Epithelial cell of esophagus (primary cell): ENCODE data around the gene DIP2A.

Experiments used
- DNase-seq: peaks from one replicate; pipeline ENCODE4 v3.0.0; 2010; ENCODE audit warnings: low read depth
- H3K4me3 ChIP-seq: 2 replicates; pipeline ENCODE4 v1.5.1; 2011; ENCODE audit warnings: mild to moderate bottlenecking, low read length, control low read depth
- CTCF ChIP-seq: IDR thresholded peaks from 2 replicates; pipeline ENCODE4 v1.5.1; 2011; ENCODE audit warnings: low read depth, mild to moderate bottlenecking, low read length, control low read depth, inconsistent platforms; ENCODE audit not compliant: insufficient read depth; ENCODE audit errors: missing control alignments

Gene DIP2A

GRCh38 chr21:46552865-46553379, 94.2 kb downstream of the DIP2A start:
- no peak for DNase-seq
- no peak for TF ChIP-seq CTCF

GRCh38 chr21:46553993-46554392, 95.3 kb downstream of the DIP2A start:
- DNase-seq: no peak
- no peak for TF ChIP-seq CTCF
- H3K4me3 ChIP-seq: no peak overlapping the region

More at GRCh38 chr21:46552865-46553379, 94.2 kb downstream of the DIP2A start:
- no peak overlapping the region for H3K4me3 ChIP-seq

GRCh38 chr21:46554431-46555224, 95.9 kb downstream of the DIP2A start:
- no peak for DNase-seq
- no peak overlapping the region for H3K4me3 ChIP-seq
- TF ChIP-seq CTCF: no peak

GRCh38 chr21:46555225-46555617, 96.5 kb downstream of the DIP2A start:
- DNase-seq: no peak
- no peak overlapping the region for H3K4me3 ChIP-seq
- TF ChIP-seq CTCF: no peak

DNA sequence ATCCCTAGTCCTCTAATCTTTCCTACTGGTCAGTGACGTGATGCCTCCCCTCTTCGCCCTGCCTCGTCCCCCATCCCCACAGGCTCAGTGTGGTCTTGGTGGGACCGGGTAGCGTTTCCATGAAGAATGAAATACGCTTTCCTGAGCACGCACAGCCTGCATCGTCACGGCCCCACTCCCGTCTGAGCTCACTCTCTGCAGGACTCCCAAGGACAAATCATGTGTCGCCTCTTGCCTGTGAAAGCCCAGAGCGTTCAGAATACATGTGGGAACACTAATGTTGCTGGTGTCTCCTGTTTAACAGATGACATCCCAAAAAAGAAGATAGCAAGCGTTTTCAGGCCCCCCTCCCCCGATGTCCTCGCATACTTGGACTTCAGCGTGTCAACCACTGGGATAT, 97.0 kb downstream of the DIP2A start:
- no peak for TF ChIP-seq CTCF
- DNase-seq: no peak
- H3K4me3 ChIP-seq: no peak overlapping the region

DNA sequence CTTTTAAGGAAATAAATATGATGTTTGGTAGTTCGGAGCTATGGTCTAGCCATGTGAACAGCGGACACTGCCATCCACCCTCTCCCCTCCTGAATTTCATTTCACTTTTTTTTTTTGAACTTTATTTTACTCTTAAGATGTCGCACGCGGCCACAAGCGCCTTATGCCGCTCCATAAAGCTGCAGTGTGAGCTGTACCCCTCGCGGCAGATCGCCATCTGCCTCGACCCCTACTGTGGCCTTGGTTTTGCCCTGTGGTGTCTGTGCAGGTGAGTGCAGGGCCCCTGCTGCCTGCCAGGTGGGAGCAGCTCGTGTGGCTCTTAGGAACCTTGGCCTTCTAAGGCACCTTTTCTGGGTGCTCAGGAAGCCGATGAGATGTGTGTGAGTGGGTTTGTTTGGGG, 98.1 kb downstream of the DIP2A start:
- TF ChIP-seq CTCF: no peak
- no peak for DNase-seq
- no peak overlapping the region for H3K4me3 ChIP-seq

- DNase-seq: no peak
- no peak for TF ChIP-seq CTCF
- H3K4me3 ChIP-seq: no peak overlapping the region
These were observed 98.8 kb downstream of the DIP2A start for GRCh38 chr21:46557469-46557868.
